ENCODE data around the gene ZDHHC8. TPM values are rescaled to one million over a fixed set of nuclear protein-coding genes. Genes with fewer than 3 reads are reported as not detected.

ZDHHC8 gene
- total RNA-seq, 1 experiment from 2014 or later: 7.8 TPM

- DNase-seq (ENCODE audit: low spot score): peak; percentile 98
- in situ Hi-C loops (cut with HindIII; ENCODE audit: low sequenced_read_pairs): no loop called here
Observed at GRCh38 chr22:20093418-20094196, 38.0 kb upstream of the ZDHHC8 start.

GRCh38 chr22:20094197-20094807 lies 37.3 kb upstream of the ZDHHC8 start:
- in situ Hi-C loops (cut with HindIII; ENCODE audit: low sequenced_read_pairs): no loop called here

GRCh38 chr22:20095521-20095920 lies 36.1 kb upstream of the ZDHHC8 start:
- DNase-seq (ENCODE audit: low spot score): no peak
- in situ Hi-C loops (cut with HindIII; ENCODE audit: low sequenced_read_pairs): no loop called here

More at GRCh38 chr22:20094197-20094807, 37.3 kb upstream of the ZDHHC8 start:
- DNase-seq (ENCODE audit: low spot score): peak; percentile 33

- in situ Hi-C loops (cut with HindIII; ENCODE audit: low sequenced_read_pairs): no loop called here
- no peak for DNase-seq (ENCODE audit: low spot score)
Observed at GRCh38 chr22:20096574-20097420, 34.8 kb upstream of the ZDHHC8 start.

- in situ Hi-C loops (cut with HindIII; ENCODE audit: low sequenced_read_pairs): no loop called here
- no peak for DNase-seq (ENCODE audit: low spot score)
Observed at GRCh38 chr22:20099099-20099711, 32.4 kb upstream of the ZDHHC8 start.

- DNase-seq (ENCODE audit: low spot score): no peak
- in situ Hi-C loops (cut with HindIII; ENCODE audit: low sequenced_read_pairs): no loop called here
Observed at GRCh38 chr22:20101638-20102037, 30.0 kb upstream of the ZDHHC8 start.

- in situ Hi-C loops (cut with HindIII; ENCODE audit: low sequenced_read_pairs): no loop called here
Observed at GRCh38 chr22:20102203-20102780, 29.3 kb upstream of the ZDHHC8 start.

GRCh38 chr22:20105456-20106204 lies 26.0 kb upstream of the ZDHHC8 start:
- DNase-seq (ENCODE audit: low spot score): no peak
- in situ Hi-C loops (cut with HindIII; ENCODE audit: low sequenced_read_pairs): no loop called here

More at GRCh38 chr22:20102203-20102780, 29.3 kb upstream of the ZDHHC8 start:
- DNase-seq (ENCODE audit: low spot score): no peak

- DNase-seq (ENCODE audit: low spot score): peak; percentile 33
- in situ Hi-C loops (cut with HindIII; ENCODE audit: low sequenced_read_pairs): no loop called here
Observed at GRCh38 chr22:20106205-20106848, 25.3 kb upstream of the ZDHHC8 start.

- in situ Hi-C loops (cut with HindIII; ENCODE audit: low sequenced_read_pairs): no loop called here
- no peak for DNase-seq (ENCODE audit: low spot score)
Observed at GRCh38 chr22:20106849-20107237, 24.8 kb upstream of the ZDHHC8 start.

- in situ Hi-C loops (cut with HindIII; ENCODE audit: low sequenced_read_pairs): no loop called here
- peak; percentile 79 for DNase-seq (ENCODE audit: low spot score)
Observed at GRCh38 chr22:20107471-20107901, 24.1 kb upstream of the ZDHHC8 start.

GRCh38 chr22:20107951-20108756 lies 23.4 kb upstream of the ZDHHC8 start:
- in situ Hi-C loops (cut with HindIII; ENCODE audit: low sequenced_read_pairs): no loop called here
- no peak for DNase-seq (ENCODE audit: low spot score)

GRCh38 chr22:20108757-20109230 lies 22.8 kb upstream of the ZDHHC8 start:
- in situ Hi-C loops (cut with HindIII; ENCODE audit: low sequenced_read_pairs): no loop called here

GRCh38 chr22:20109411-20110358 lies 21.9 kb upstream of the ZDHHC8 start:
- DNase-seq (ENCODE audit: low spot score): no peak
- in situ Hi-C loops (cut with HindIII; ENCODE audit: low sequenced_read_pairs): no loop called here

More at GRCh38 chr22:20108757-20109230, 22.8 kb upstream of the ZDHHC8 start:
- no peak for DNase-seq (ENCODE audit: low spot score)

- no peak for DNase-seq (ENCODE audit: low spot score)
- in situ Hi-C loops (cut with HindIII; ENCODE audit: low sequenced_read_pairs): no loop called here
Observed at GRCh38 chr22:20110359-20110985, 21.1 kb upstream of the ZDHHC8 start.
